BLaER1 (cell line): ENCODE measurements around the gene SS18L1.

Experiments used
- H3K27ac ChIP-seq: shearing (Covaris generic); formaldehyde crosslinking; 2 replicates; pipeline ENCODE4 v1.8.1; 2022
- H3K27me3 ChIP-seq: shearing (Covaris generic); formaldehyde crosslinking; 2 replicates; pipeline ENCODE4 v1.8.1; 2022
- H3K36me3 ChIP-seq: shearing (Covaris generic); formaldehyde crosslinking; 2 replicates; pipeline ENCODE4 v1.8.1; 2022
- H3K4me1 ChIP-seq: shearing (Covaris generic); formaldehyde crosslinking; 2 replicates; pipeline ENCODE4 v1.8.1; 2022
- H3K4me2 ChIP-seq: shearing (Covaris generic); formaldehyde crosslinking; 2 replicates; pipeline ENCODE4 v1.8.1; 2022
- H3K4me3 ChIP-seq: shearing (Covaris generic); formaldehyde crosslinking; 2 replicates; pipeline ENCODE4 v1.8.1; 2022
- H3K9ac ChIP-seq: shearing (Covaris generic); formaldehyde crosslinking; 2 replicates; pipeline ENCODE4 v1.8.1; 2022
- H3K9me3 ChIP-seq: shearing (Covaris generic); formaldehyde crosslinking; 2 replicates; pipeline ENCODE4 v1.8.1; 2022
- H4K20me1 ChIP-seq: shearing (Covaris generic); formaldehyde crosslinking; 2 replicates; pipeline ENCODE4 v1.8.1; 2022
- Cebpa-rat ChIP-seq: shearing (Covaris generic); IDR thresholded peaks from 2 replicates; pipeline ENCODE4 v1.8.1; 2022

SS18L1 gene

DNA sequence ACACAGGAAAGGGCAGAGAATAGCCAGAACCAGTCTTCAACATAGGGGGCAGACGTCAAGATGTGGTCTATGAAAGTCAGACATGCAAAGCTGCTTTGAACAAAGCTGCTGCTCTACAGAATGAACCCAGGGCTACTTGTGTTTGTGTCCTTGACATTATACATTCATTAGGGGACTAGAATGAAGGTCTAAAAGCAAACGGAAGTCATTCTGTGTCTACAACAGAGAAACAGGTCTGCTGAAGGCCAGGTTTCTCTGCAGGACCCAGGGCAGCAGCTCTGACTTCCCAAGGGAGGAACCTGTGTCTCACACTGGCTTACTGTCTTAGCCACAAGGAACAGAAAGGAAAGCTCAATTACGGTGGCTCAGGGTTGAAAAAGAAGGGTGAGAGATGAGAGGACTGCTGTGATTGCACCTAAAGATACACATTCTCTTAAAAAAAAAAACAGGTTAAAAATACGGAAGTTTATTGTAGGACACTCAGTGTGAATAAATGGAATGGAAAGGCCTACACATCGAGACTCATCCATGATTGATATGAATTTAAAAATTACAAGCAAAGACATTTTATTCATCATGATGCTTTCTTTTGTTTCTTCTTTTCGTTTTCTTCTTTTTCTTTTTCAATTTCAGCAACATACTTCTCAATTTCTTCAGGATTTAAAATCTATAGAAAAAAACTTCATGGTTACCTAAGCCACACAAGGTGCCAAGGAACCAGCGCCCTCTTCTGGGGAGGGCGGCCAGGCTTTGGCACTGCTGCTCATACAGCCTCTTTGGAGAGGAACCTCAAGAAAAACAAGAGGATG, 7.1 kb upstream of the SS18L1 start:
- Histone ChIP-seq H3K4me2 (0 out of 2 replicates have a peak overlapping the region, but pooled peaks have one; percentile 8), H3K27me3 (no peaks in the 10 kb centered on the region), H3K36me3 (peaks cover 97% of the 10 kb centered on the region), H4K20me1 (peaks cover 95% of the 10 kb centered on the region), H3K4me1 (peaks cover 75% of the 10 kb centered on the region), H3K4me3 (no peak overlapping the region), H3K9me3 (no peaks in the 10 kb centered on the region), H3K9ac (no peak overlapping the region), H3K27ac (no peak overlapping the region)
- no peak for TF ChIP-seq Cebpa-rat

GRCh38 chr20:62137092-62137384, 6.5 kb upstream of the SS18L1 start:
- Histone ChIP-seq H3K4me1 (peaks cover 75% of the 10 kb centered on the region), H3K9ac (no peak overlapping the region)

DNA sequence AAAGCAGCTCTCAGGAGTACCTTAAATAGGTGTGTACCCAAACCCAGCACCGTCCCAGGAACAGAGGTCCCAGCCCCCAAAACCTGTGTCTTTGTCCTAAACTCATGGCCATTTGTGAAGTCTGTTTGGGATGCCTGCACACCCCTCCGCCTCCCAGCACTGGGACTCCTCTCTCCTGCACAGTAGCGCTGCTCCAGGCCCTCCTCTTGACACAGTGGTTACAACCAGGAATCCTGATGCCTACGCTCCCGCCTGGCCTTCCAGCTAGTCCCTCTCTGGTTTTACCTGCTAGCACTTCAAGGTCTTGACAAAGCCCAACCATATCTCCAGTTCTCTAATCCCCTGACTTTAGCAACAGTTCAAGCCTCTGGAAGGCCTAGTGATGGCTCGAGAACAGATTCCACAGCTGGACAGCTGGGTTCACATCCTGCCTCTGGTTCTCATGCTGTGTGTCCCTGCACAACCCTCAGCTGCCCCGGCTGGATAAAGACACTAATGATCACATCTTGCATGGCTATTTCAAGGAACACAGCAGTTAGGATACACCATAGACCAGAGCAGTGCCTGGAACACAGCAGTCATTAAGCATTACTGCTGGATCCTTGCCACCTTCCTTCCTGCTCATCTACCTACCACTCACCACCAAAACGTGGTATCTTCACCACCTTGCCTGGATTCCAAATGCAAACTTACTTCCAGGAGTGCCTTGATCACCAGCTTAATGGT, 5.9 kb upstream of the SS18L1 start:
- Histone ChIP-seq H3K4me2 (no peak overlapping the region), H3K4me1 (peaks cover 69% of the 10 kb centered on the region), H3K27me3 (no peaks in the 10 kb centered on the region), H3K9me3 (no peaks in the 10 kb centered on the region), H3K9ac (no peak overlapping the region), H3K27ac (no peak overlapping the region), H4K20me1 (peaks cover 99% of the 10 kb centered on the region), H3K36me3 (peaks cover 87% of the 10 kb centered on the region), H3K4me3 (no peak overlapping the region)
- no peak for TF ChIP-seq Cebpa-rat

More at GRCh38 chr20:62137092-62137384, 6.5 kb upstream of the SS18L1 start:
- TF ChIP-seq Cebpa-rat = no peak
- Histone ChIP-seq H3K4me2 (no peak overlapping the region), H4K20me1 (peaks cover 99% of the 10 kb centered on the region), H3K27ac (no peak overlapping the region), H3K36me3 (peaks cover 93% of the 10 kb centered on the region), H3K27me3 (no peaks in the 10 kb centered on the region), H3K4me3 (no peak overlapping the region), H3K9me3 (no peaks in the 10 kb centered on the region)

GRCh38 chr20:62138204-62138543, 5.4 kb upstream of the SS18L1 start:
- H3K36me3 ChIP-seq = peaks cover 82% of the 10 kb centered on the region
- no peak overlapping the region for H3K27ac ChIP-seq
- H3K9ac ChIP-seq = no peak overlapping the region
- H4K20me1 ChIP-seq = peaks cover 99% of the 10 kb centered on the region
- H3K9me3 ChIP-seq = no peaks in the 10 kb centered on the region
- H3K4me2 ChIP-seq = no peak overlapping the region
- no peak for TF ChIP-seq Cebpa-rat
- H3K4me3 ChIP-seq = no peak overlapping the region
- peaks cover 64% of the 10 kb centered on the region for H3K4me1 ChIP-seq
- H3K27me3 ChIP-seq = no peaks in the 10 kb centered on the region

DNA sequence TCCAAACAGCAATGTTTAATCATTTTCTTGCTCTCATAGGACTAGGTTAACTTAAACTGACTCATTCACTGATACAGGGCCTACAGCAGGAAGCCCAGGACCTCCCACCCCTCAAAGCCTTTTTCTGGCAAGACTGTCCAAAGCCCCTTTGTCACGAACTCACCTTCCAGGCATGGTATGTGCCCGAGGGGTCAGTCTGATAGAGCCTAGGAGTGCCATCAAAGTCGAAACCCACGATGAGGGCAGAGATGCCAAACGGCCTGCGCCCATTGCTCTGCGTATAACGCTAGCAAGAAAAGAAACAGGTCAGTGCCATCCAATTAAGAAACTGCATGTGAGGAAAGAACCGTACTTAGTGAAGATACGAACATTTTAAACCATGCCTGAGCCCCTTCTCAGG, 4.7 kb upstream of the SS18L1 start:
- no peaks in the 10 kb centered on the region for H3K27me3 ChIP-seq
- no peak overlapping the region for H3K27ac ChIP-seq
- peaks cover 94% of the 10 kb centered on the region for H4K20me1 ChIP-seq
- peaks cover 75% of the 10 kb centered on the region for H3K36me3 ChIP-seq
- peaks cover 57% of the 10 kb centered on the region for H3K4me1 ChIP-seq
- no peak overlapping the region for H3K4me3 ChIP-seq
- H3K9ac ChIP-seq = no peak overlapping the region
- no peak overlapping the region for H3K4me2 ChIP-seq
- H3K9me3 ChIP-seq = no peaks in the 10 kb centered on the region
- TF ChIP-seq Cebpa-rat = no peak

GRCh38 chr20:62139636-62140035, 3.9 kb upstream of the SS18L1 start:
- Histone ChIP-seq H4K20me1 (peaks cover 94% of the 10 kb centered on the region), H3K4me1 (peaks cover 52% of the 10 kb centered on the region), H3K9me3 (no peaks in the 10 kb centered on the region), H3K36me3 (peaks cover 70% of the 10 kb centered on the region), H3K27ac (no peak overlapping the region), H3K27me3 (no peaks in the 10 kb centered on the region), H3K9ac (no peak overlapping the region), H3K4me2 (no peak overlapping the region), H3K4me3 (no peak overlapping the region)
- no peak for TF ChIP-seq Cebpa-rat

GRCh38 chr20:62141043-62141396, 2.5 kb upstream of the SS18L1 start:
- Histone ChIP-seq H3K36me3 (peaks cover 66% of the 10 kb centered on the region), H3K27ac (no peak overlapping the region)

GRCh38 chr20:62141397-62142251, 1.9 kb upstream of the SS18L1 start:
- Histone ChIP-seq H3K4me2 (peak overlapping the region; percentile 98), H3K9me3 (no peaks in the 10 kb centered on the region), H3K36me3 (peaks cover 63% of the 10 kb centered on the region), H3K4me1 (peaks cover 52% of the 10 kb centered on the region), H3K27me3 (no peaks in the 10 kb centered on the region), H3K9ac (peak overlapping the region; percentile 99), H4K20me1 (peaks cover 94% of the 10 kb centered on the region), H3K27ac (peak overlapping the region; percentile 99), H3K4me3 (peak overlapping the region; percentile 98)
- TF ChIP-seq Cebpa-rat = no peak

More at GRCh38 chr20:62141043-62141396, 2.5 kb upstream of the SS18L1 start:
- H3K4me3 ChIP-seq = peak overlapping the region; percentile 98
- H3K9me3 ChIP-seq = no peaks in the 10 kb centered on the region
- no peak for TF ChIP-seq Cebpa-rat
- H3K4me2 ChIP-seq = peak overlapping the region; percentile 98
- H3K4me1 ChIP-seq = peaks cover 53% of the 10 kb centered on the region
- H3K27me3 ChIP-seq = no peaks in the 10 kb centered on the region
- peaks cover 94% of the 10 kb centered on the region for H4K20me1 ChIP-seq
- H3K9ac ChIP-seq = peak overlapping the region; percentile 99

DNA sequence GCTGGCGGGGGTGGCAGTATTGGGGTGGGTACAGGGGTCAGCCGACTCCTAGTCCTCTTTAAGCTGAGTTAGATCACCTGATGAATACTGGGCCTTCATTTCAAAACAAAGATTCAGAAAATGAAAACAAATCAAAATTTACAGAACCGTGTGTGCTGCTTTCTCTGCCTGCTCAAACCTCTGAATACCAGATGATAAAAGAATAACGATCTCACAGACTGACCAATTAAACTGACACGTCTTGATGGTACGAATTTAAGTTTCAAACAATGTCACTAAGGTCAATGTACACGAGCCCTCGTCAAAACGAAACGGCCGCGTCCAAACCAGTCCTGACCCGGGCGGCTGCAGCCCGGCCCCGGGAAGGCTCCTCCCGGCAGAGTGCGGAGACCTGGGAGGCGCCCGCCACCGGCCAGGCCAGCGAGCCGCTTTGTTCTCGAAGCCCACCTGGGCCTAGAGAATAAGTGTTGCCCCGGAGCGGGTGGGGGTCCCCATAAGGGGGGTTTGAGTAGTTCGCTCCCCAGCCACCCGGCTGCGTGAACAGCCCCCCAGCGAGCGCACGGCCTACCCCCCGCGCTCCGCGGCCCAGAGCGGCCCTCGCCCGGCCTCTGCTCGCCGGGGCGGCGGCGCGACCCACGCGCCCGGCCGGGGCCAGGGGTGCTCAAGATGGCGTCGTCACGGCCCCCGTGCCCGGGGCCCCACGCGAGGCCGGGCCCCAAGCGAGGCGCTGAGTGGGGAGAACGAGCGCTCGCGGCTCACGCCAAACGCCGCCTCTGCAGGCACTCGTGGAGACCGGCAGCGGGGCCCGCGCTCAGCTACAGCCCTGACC, 1.1 kb upstream of the SS18L1 start:
- peak overlapping the region; percentile 99 for H3K27ac ChIP-seq
- peak overlapping the region; percentile 98 for H3K4me3 ChIP-seq
- H3K4me2 ChIP-seq = peak overlapping the region; percentile 98
- no peak for TF ChIP-seq Cebpa-rat
- peak overlapping the region; percentile 99 for H3K9ac ChIP-seq
- no peaks in the 10 kb centered on the region for H3K27me3 ChIP-seq
- H3K36me3 ChIP-seq = peaks cover 54% of the 10 kb centered on the region
- no peaks in the 10 kb centered on the region for H3K9me3 ChIP-seq
- H4K20me1 ChIP-seq = peaks cover 94% of the 10 kb centered on the region
- peaks cover 43% of the 10 kb centered on the region for H3K4me1 ChIP-seq
